Measurements from ENCODE around the gene ULK3. TPM values are rescaled to one million over a fixed set of nuclear protein-coding genes. Genes with fewer than 3 reads are reported as not detected.

The ULK3 gene
- total RNA-seq, 1 donor from 2014 or later = 43.9 TPM

- intact Hi-C loops (cut with DNase I) = no loop called here
- peaks cover 25% of the 10 kb centered on the region for H3K4me1 ChIP-seq
- DNase-seq (no peak), ATAC-seq (peak; percentile 45)
- H3K27me3 ChIP-seq = no peaks in the 10 kb centered on the region
- H3K36me3 ChIP-seq = peaks cover 23% of the 10 kb centered on the region
- no peak overlapping the region for H3K27ac ChIP-seq
- no peak overlapping the region for H3K4me3 ChIP-seq
- no peaks in the 10 kb centered on the region for H3K9me3 ChIP-seq
- TF ChIP-seq, protein P1, sequence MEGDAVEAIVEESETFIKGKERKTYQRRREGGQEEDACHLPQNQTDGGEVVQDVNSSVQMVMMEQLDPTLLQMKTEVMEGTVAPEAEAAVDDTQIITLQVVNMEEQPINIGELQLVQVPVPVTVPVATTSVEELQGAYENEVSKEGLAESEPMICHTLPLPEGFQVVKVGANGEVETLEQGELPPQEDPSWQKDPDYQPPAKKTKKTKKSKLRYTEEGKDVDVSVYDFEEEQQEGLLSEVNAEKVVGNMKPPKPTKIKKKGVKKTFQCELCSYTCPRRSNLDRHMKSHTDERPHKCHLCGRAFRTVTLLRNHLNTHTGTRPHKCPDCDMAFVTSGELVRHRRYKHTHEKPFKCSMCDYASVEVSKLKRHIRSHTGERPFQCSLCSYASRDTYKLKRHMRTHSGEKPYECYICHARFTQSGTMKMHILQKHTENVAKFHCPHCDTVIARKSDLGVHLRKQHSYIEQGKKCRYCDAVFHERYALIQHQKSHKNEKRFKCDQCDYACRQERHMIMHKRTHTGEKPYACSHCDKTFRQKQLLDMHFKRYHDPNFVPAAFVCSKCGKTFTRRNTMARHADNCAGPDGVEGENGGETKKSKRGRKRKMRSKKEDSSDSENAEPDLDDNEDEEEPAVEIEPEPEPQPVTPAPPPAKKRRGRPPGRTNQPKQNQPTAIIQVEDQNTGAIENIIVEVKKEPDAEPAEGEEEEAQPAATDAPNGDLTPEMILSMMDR (IDR thresholded peaks at IDR 0.05) = no peak
These were observed 14.2 kb upstream of the ULK3 start for GRCh38 chr15:74857082-74857655.

DNA sequence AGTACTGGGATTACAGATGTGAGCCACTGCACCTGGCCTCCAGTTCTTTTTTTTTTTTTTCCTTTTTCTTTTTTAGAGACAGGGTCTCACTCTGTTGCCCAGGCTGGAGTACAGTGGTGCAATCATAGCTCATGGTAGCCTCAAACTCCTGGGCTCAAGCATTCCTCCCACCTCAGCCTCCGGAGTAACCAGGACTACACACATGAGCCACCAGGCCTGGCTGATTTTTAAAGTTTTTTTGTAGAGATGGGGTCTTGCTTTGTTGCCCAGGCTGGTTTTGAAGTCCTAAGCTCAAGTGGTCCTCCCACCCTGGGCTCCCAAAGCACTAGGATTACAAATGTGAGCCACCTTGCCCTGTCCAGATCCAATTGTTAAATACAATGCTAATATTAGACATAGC, 13.6 kb upstream of the ULK3 start:
- TF ChIP-seq, protein P1 (IDR thresholded peaks at IDR 0.05) = no peak
- Histone ChIP-seq H3K4me3 (no peak overlapping the region), H3K27me3 (no peaks in the 10 kb centered on the region), H3K9me3 (no peaks in the 10 kb centered on the region), H3K4me1 (peaks cover 25% of the 10 kb centered on the region), H3K36me3 (peaks cover 30% of the 10 kb centered on the region), H3K27ac (no peak overlapping the region)
- no peak for ATAC-seq
- DNase-seq = no peak
- intact Hi-C loops (cut with DNase I) = no loop called here

GRCh38 chr15:74855857-74856256, 12.9 kb upstream of the ULK3 start:
- ATAC-seq = no peak

DNA sequence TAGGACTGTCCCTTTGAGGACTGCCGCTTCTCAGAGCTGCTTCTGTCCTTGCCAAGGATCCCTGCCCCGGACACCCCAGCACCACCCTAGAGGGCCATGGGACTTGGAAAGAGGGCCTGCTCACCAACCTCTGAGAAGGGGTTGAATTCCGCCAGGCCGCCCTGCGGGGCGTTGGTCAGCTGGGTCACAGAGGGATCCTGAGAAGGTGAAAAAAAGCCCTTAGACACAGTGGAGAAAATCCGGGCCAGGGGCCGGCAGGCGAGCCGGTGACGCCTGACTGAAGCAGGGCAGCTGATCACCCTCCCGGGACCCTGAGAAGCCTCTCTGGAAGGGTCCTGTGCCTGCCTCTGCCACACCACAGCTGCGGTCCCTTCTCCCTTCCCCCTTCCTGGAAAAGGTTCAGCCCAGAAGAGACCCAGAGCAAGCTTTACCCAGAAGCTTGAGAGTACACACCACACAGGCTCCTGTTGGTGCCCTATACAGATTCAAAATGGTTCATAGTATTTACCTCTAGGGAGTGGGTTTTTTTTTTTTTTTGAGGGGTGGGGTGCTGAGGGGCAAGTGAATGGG, 11.6 kb upstream of the ULK3 start:
- TF ChIP-seq, protein P1 (IDR thresholded peaks at IDR 0.05) = no peak
- H3K36me3 ChIP-seq = peaks cover 50% of the 10 kb centered on the region

More at GRCh38 chr15:74855857-74856256, 12.9 kb upstream of the ULK3 start:
- Histone ChIP-seq H3K36me3 (peaks cover 36% of the 10 kb centered on the region), H3K9me3 (no peaks in the 10 kb centered on the region), H3K27ac (no peak overlapping the region), H3K27me3 (no peaks in the 10 kb centered on the region), H3K4me3 (no peak overlapping the region), H3K4me1 (peaks cover 25% of the 10 kb centered on the region)
- DNase-seq = no peak
- TF ChIP-seq, protein P1 (IDR thresholded peaks at IDR 0.05) = no peak
- intact Hi-C loops (cut with DNase I) = no loop called here

DNA sequence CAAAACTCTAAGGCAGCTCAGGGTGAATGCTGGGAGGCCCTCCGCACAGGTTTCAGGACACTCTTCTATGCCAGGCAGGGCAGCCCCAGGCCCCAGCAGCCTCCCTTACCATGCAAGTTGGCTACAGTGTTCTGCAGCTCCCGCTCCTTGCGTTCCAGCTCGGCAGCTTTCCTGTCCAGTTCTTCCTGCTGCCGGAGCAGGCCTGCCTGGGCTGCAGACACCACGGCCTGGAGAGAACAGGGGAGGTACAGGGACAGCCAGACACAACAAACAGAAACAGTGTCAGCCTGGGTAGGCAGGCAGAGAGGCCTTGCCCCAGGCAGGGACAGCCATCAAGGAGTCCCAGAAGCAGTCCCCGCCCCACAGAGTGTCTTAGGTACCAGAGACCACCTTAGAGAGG, 9.0 kb upstream of the ULK3 start:
- intact Hi-C loops (cut with DNase I) = no loop called here
- H3K36me3 ChIP-seq = peaks cover 75% of the 10 kb centered on the region

More for the DNA sequence above, 11.6 kb upstream of the ULK3 start:
- no peak overlapping the region for H3K4me3 ChIP-seq
- DNase-seq (no peak), ATAC-seq (no peak)
- peaks cover 19% of the 10 kb centered on the region for H3K4me1 ChIP-seq
- H3K27me3 ChIP-seq = no peaks in the 10 kb centered on the region
- intact Hi-C loops (cut with DNase I) = no loop called here
- no peak overlapping the region for H3K27ac ChIP-seq
- no peaks in the 10 kb centered on the region for H3K9me3 ChIP-seq

More for the DNA sequence above, 9.0 kb upstream of the ULK3 start:
- no peaks in the 10 kb centered on the region for H3K27me3 ChIP-seq
- H3K4me3 ChIP-seq = no peak overlapping the region
- DNase-seq = no peak
- peaks cover 2% of the 10 kb centered on the region for H3K4me1 ChIP-seq
- no peaks in the 10 kb centered on the region for H3K9me3 ChIP-seq
- ATAC-seq = no peak
- TF ChIP-seq, protein P1 (IDR thresholded peaks at IDR 0.05) = no peak
- H3K27ac ChIP-seq = no peak overlapping the region
